Mesendoderm (in vitro differentiated cells): Measurements from ENCODE around the gene CDC42EP2.

ENCODE experiments used
- DNase-seq: peaks from one replicate; pipeline ENCODE4 v3.0.0; 2013
- H2AK5ac ChIP-seq: 2 replicates; pipeline ENCODE4 v1.6.1; 2013; ENCODE audit warnings: low read length, inconsistent platforms
- H2BK120ac ChIP-seq: 2 replicates; pipeline ENCODE4 v1.6.1; 2013; ENCODE audit warnings: low read depth, mild to moderate bottlenecking, low read length, moderate library complexity, mixed read lengths
- H2BK15ac ChIP-seq: replicated peaks from 2 replicates; pipeline ENCODE4 v1.6.1; 2013; ENCODE audit warnings: low read depth, mild to moderate bottlenecking, moderate library complexity
- H2BK5ac ChIP-seq: 2 replicates; pipeline ENCODE4 v1.6.1; 2013; ENCODE audit warnings: low read length, inconsistent platforms
- H3K18ac ChIP-seq: 2 replicates; pipeline ENCODE4 v1.6.1; 2013; ENCODE audit warnings: mild to moderate bottlenecking, low read length, mixed read lengths
- H3K23ac ChIP-seq: one replicate; pipeline ENCODE4 v1.6.1; 2013; ENCODE audit warnings: low read length
- H3K27ac ChIP-seq: 2 replicates; pipeline ENCODE4 v1.5.1; 2013; ENCODE audit warnings: low read depth, mild to moderate bottlenecking, inconsistent platforms, low read length, moderate library complexity
- H3K27me3 ChIP-seq: 2 replicates; pipeline ENCODE4 v1.6.1; 2013; ENCODE audit warnings: low read length, control low read depth, mild to moderate bottlenecking, inconsistent platforms; ENCODE audit not compliant: insufficient read depth, poor library complexity
- H3K36me3 ChIP-seq: 2 replicates; pipeline ENCODE4 v1.6.1; 2013; ENCODE audit warnings: low read length, inconsistent platforms; ENCODE audit not compliant: control insufficient read depth, insufficient read depth
- H3K4ac ChIP-seq: one replicate; pipeline ENCODE4 v1.6.1; 2013; ENCODE audit warnings: low read depth, mild to moderate bottlenecking, low read length, moderate library complexity
- H3K4me1 ChIP-seq: 2 replicates; pipeline ENCODE4 v1.6.1; 2013; ENCODE audit warnings: low read depth, low read length, inconsistent platforms; ENCODE audit not compliant: control insufficient read depth
- H3K4me2 ChIP-seq: 2 replicates; pipeline ENCODE4 v1.6.1; 2013; ENCODE audit warnings: low read length
- H3K4me3 ChIP-seq: 2 replicates; pipeline ENCODE4 v1.5.1; 2013; ENCODE audit warnings: mild to moderate bottlenecking, low read length
- H3K56ac ChIP-seq: one replicate; pipeline ENCODE4 v1.6.1; 2013; ENCODE audit warnings: low read length
- H3K79me1 ChIP-seq: 2 replicates; pipeline ENCODE4 v1.6.1; 2013; ENCODE audit warnings: low read length, inconsistent platforms
- H3K79me2 ChIP-seq: 2 replicates; pipeline ENCODE4 v1.6.1; 2013; ENCODE audit warnings: mild to moderate bottlenecking, low read length; ENCODE audit not compliant: control insufficient read depth, insufficient read depth
- H3K9ac ChIP-seq: 2 replicates; pipeline ENCODE4 v1.6.1; 2013; ENCODE audit warnings: low read length, inconsistent platforms
- H4K5ac ChIP-seq: one replicate; pipeline ENCODE4 v1.6.1; 2013; ENCODE audit warnings: low read length
- H4K8ac ChIP-seq: one replicate; pipeline ENCODE4 v1.6.1; 2013; ENCODE audit warnings: low read depth, mild to moderate bottlenecking, control low read depth, low read length, moderate library complexity
- WGBS: extraction: QIAGEN DNeasy Blood & Tissue Kit; methylation state at CpG from one replicate; pipeline ENCODE4 v1.1.7; 2013; ENCODE audit warnings: low lambda C conversion rate, missing lambda C conversion rate; ENCODE audit not compliant: insufficient coverage; ENCODE audit errors: extremely low coverage; 5-methylcytosine and 5-hydroxymethylcytosine counted together

Gene CDC42EP2

GRCh38 chr11:65353376-65353775 is 38.7 kb downstream of the CDC42EP2 start:
- H3K4ac ChIP-seq = no peak overlapping the region
- no peak overlapping the region for H2BK5ac ChIP-seq
- no peaks in the 10 kb centered on the region for H3K79me1 ChIP-seq
- H3K4me1 ChIP-seq = no peaks in the 10 kb centered on the region
- H4K8ac ChIP-seq = no peak overlapping the region
- no peaks in the 10 kb centered on the region for H3K79me2 ChIP-seq
- H3K4me3 ChIP-seq = no peak overlapping the region
- H3K56ac ChIP-seq = no peak overlapping the region
- H3K4me2 ChIP-seq = no peak overlapping the region
- no peak overlapping the region for H3K27ac ChIP-seq
- peaks cover 7% of the 10 kb centered on the region for H3K36me3 ChIP-seq
- no peak overlapping the region for H3K18ac ChIP-seq
- H3K27me3 ChIP-seq = peaks cover 4% of the 10 kb centered on the region
- H2AK5ac ChIP-seq = no peak overlapping the region
- no peak overlapping the region for H3K9ac ChIP-seq
- no peak overlapping the region for H2BK120ac ChIP-seq
- no CpG with 5 or more reads among the region's 7 CpGs for WGBS
- H3K23ac ChIP-seq = no peak overlapping the region
- DNase-seq = no peak
- no peak overlapping the region for H4K5ac ChIP-seq
- no peak overlapping the region for H2BK15ac ChIP-seq

- no peak overlapping the region for H4K5ac ChIP-seq
- H3K36me3 ChIP-seq = peaks cover 5% of the 10 kb centered on the region
- H2BK120ac ChIP-seq = no peak overlapping the region
- peak overlapping the region; percentile 62 for H3K56ac ChIP-seq
- no peak overlapping the region for H3K4ac ChIP-seq
- no peak overlapping the region for H3K18ac ChIP-seq
- H3K4me1 ChIP-seq = no peaks in the 10 kb centered on the region
- no peak overlapping the region for H2AK5ac ChIP-seq
- no peaks in the 10 kb centered on the region for H3K79me2 ChIP-seq
- peak overlapping the region; percentile 22 for H3K9ac ChIP-seq
- no peak overlapping the region for H3K4me3 ChIP-seq
- no peaks in the 10 kb centered on the region for H3K79me1 ChIP-seq
- H3K4me2 ChIP-seq = peak overlapping the region; percentile 99
- WGBS = no CpG with 5 or more reads among the region's 16 CpGs
- H3K23ac ChIP-seq = no peak overlapping the region
- DNase-seq = peak; percentile 42
- no peak overlapping the region for H2BK15ac ChIP-seq
- peaks cover 4% of the 10 kb centered on the region for H3K27me3 ChIP-seq
- H2BK5ac ChIP-seq = no peak overlapping the region
- H4K8ac ChIP-seq = no peak overlapping the region
- H3K27ac ChIP-seq = no peak overlapping the region
Observed at GRCh38 chr11:65353900-65354264, 39.2 kb downstream of the CDC42EP2 start.

GRCh38 chr11:65354265-65355012 is 39.8 kb downstream of the CDC42EP2 start, which contains the start of gene TIGD3:
Gene TIGD3, plus strand, starts transcription at chr11:65354751. Its CDS starts 1,058 bp downstream, at chr11:65355809.
- Histone ChIP-seq H3K4me2 (peak within 1 kb of the TSS; percentile 99), H3K9ac (peak within 1 kb of the TSS; percentile 59), H3K79me1 (no peaks in the 10 kb centered on the region), H2AK5ac (no peak within 1 kb of the TSS), H3K27ac (no peak within 1 kb of the TSS), H2BK5ac (no peak within 1 kb of the TSS), H3K4me1 (no peaks in the 10 kb centered on the region), H3K36me3 (peaks cover 5% of the 10 kb centered on the region), H3K4me3 (peak within 1 kb of the TSS; percentile 50), H4K5ac (no peak within 1 kb of the TSS), H3K56ac (peak within 1 kb of the TSS; percentile 76), H3K4ac (no peak within 1 kb of the TSS), H3K27me3 (peaks cover 4% of the 10 kb centered on the region), H3K79me2 (no peaks in the 10 kb centered on the region), H4K8ac (no peak within 1 kb of the TSS), H3K23ac (no peak within 1 kb of the TSS), H2BK15ac (no peak within 1 kb of the TSS), H2BK120ac (no peak within 1 kb of the TSS), H3K18ac (no peak within 1 kb of the TSS)
- no CpG with 5 or more reads among the region's 79 CpGs for WGBS
- peak; percentile 97 for DNase-seq

- Histone ChIP-seq H3K79me1 (no peaks in the 10 kb centered on the region), H3K27ac (no peak overlapping the region), H3K79me2 (no peaks in the 10 kb centered on the region), H3K4me3 (peak overlapping the region; percentile 35), H3K27me3 (peaks cover 4% of the 10 kb centered on the region), H2BK15ac (no peak overlapping the region), H3K4me1 (no peaks in the 10 kb centered on the region), H3K36me3 (peaks cover 2% of the 10 kb centered on the region), H3K4ac (no peak overlapping the region), H2AK5ac (no peak overlapping the region), H3K56ac (peak overlapping the region; percentile 76), H3K9ac (peak overlapping the region; percentile 59), H3K18ac (no peak overlapping the region), H3K23ac (no peak overlapping the region), H2BK5ac (no peak overlapping the region), H2BK120ac (no peak overlapping the region), H4K5ac (no peak overlapping the region), H3K4me2 (peak overlapping the region; percentile 85), H4K8ac (no peak overlapping the region)
- WGBS = no CpG with 5 or more reads among the region's 47 CpGs
- peak; percentile 13 for DNase-seq
Observed at GRCh38 chr11:65355013-65355775, 40.5 kb downstream of the CDC42EP2 start.

GRCh38 chr11:65355776-65356393 is 41.2 kb downstream of the CDC42EP2 start:
- Histone ChIP-seq H3K4me3 (no peak overlapping the region), H3K18ac (no peak overlapping the region), H3K23ac (no peak overlapping the region), H2AK5ac (no peak overlapping the region), H3K79me2 (no peaks in the 10 kb centered on the region), H3K27me3 (peaks cover 4% of the 10 kb centered on the region), H3K4me1 (no peaks in the 10 kb centered on the region), H3K9ac (no peak overlapping the region), H2BK5ac (no peak overlapping the region), H2BK15ac (no peak overlapping the region), H3K27ac (no peak overlapping the region), H2BK120ac (no peak overlapping the region), H3K36me3 (peaks cover 2% of the 10 kb centered on the region), H4K8ac (no peak overlapping the region), H4K5ac (no peak overlapping the region), H3K4ac (no peak overlapping the region), H3K79me1 (no peaks in the 10 kb centered on the region), H3K56ac (no peak overlapping the region), H3K4me2 (no peak overlapping the region)
- WGBS = no CpG with 5 or more reads among the region's 35 CpGs
- peak; percentile 37 for DNase-seq
